Gastrocnemius medialis (tissue), 4 donors: Measurements from ENCODE around the gene CCDC54.
"Not testable (repeated sequence)": the region's sequence is repeated elsewhere in the genome, so short reads cannot be mapped to it uniquely, and the experiment has no call there.

Source experiments
- POLR2A ChIP-seq, 2 donors: fragments of 450-650 bp; IDR thresholded peaks; one replicate each; pipeline ENCODE4 v1.6.1; 2017; ENCODE audit warnings: antibody characterized with exemption in 2 of 2, mild to moderate bottlenecking in 2 of 2, moderate library complexity in 2 of 2
- TF ChIP-seq, protein P1 (sequence below), 5 experiments: fragments of 450-650 bp in 3 of 5; fragments of 200-600 bp in 2 of 5; sonication (generic) in 2 of 5; IDR thresholded peaks in 4 of 5; conservative IDR thresholded peaks in 1 of 5; 1 replicate in 4 of 5; 2 replicates in 1 of 5; pipeline ENCODE4 v1.5.1; 2016 to 2019; ENCODE audit warnings: antibody characterized with exemption in 5 of 5, mild to moderate bottlenecking in 3 of 5, moderate library complexity in 3 of 5

DNA sequence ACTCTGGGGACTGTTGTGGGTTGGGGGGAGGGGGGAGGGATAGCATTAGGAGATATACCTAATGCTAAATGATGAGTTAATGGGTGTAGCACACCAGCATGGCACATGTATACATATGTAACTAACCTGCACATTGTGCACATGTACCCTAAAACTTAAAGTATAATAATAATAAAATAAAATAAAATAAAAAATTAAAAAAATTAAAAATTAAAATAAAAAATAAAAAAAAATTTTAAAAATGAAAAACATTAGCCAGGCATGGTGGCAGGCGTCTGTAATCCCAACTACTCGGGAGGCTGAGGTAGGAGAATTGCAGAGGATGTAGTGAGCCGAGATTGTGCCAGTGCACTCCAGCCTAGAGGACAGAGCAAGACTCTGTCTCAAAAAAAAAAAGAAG, 37.5 kb upstream of the CCDC54 start:
- not testable (repeated sequence) for TF ChIP-seq POLR2A (IDR thresholded peaks at IDR 0.05)
- TF ChIP-seq, protein P1, sequence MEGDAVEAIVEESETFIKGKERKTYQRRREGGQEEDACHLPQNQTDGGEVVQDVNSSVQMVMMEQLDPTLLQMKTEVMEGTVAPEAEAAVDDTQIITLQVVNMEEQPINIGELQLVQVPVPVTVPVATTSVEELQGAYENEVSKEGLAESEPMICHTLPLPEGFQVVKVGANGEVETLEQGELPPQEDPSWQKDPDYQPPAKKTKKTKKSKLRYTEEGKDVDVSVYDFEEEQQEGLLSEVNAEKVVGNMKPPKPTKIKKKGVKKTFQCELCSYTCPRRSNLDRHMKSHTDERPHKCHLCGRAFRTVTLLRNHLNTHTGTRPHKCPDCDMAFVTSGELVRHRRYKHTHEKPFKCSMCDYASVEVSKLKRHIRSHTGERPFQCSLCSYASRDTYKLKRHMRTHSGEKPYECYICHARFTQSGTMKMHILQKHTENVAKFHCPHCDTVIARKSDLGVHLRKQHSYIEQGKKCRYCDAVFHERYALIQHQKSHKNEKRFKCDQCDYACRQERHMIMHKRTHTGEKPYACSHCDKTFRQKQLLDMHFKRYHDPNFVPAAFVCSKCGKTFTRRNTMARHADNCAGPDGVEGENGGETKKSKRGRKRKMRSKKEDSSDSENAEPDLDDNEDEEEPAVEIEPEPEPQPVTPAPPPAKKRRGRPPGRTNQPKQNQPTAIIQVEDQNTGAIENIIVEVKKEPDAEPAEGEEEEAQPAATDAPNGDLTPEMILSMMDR (IDR thresholded peaks at IDR 0.05 in 4 of 5, conservative IDR thresholded peaks at IDR 0.05 in 1 of 5), result not testable (repeated sequence)
